ENCODE results near the gene GATB.

GATB gene

DNA sequence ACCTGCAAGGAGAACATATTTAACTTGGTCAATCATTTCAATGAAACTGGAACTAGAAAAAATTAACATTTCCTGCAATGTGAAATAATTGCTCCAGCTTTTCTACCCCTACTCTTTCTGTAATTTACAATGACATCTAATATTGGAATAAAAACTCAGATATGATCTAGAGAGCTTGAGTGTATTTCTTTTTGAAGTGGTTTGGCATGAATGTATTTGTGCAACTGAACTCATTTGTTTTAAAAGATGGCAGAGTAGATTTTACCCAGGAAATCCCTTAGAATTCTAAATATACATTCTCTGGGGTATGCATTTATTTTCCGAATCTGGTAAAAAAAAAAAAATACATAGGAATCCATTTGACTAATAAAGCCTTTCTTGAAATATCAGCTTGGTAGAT, 21.5 kb upstream of the GATB start (continued):
- TF ChIP-seq TCF4 (CRISPR knock-in tag; IDR thresholded peaks at IDR 0.05; ENCODE audit: borderline replicate concordance): no peak
- TF ChIP-seq OSR1 (CRISPR knock-in tag; IDR thresholded peaks at IDR 0.05): no peak
- no peak for TF ChIP-seq TOX (CRISPR knock-in tag; IDR thresholded peaks at IDR 0.05; ENCODE audit: borderline replicate concordance)
- no peak for TF ChIP-seq ZNF8 (CRISPR knock-in tag; IDR thresholded peaks at IDR 0.05)

DNA sequence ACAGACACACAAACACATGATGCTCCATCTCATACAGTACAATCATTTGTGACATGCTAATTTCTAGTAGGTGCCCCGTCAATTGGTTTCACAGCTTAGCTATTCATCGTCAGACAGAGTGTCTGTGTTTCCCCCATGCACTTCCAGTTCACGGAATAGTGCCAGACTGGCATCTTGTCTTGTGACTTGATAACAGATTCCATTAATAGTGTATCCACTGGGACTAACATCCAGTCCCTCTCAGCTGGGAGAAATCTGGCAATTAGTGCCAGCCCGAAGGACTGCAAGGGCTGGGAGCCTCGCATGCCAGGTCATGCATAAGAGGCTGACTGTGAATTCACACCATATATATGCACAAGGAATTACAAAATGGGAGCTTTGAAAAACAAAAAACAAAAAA, 20.2 kb upstream of the GATB start:
- no peak for ATAC-seq
- TF ChIP-seq TCF4 (CRISPR knock-in tag; IDR thresholded peaks at IDR 0.05; ENCODE audit: borderline replicate concordance) (no peak), RARB (CRISPR knock-in tag; IDR thresholded peaks at IDR 0.05) (no peak), ESRRG (CRISPR knock-in tag; IDR thresholded peaks at IDR 0.05) (no peak), CSDC2 (CRISPR knock-in tag; IDR thresholded peaks at IDR 0.05) (no peak), ZFP3 (CRISPR knock-in tag; IDR thresholded peaks at IDR 0.05) (no peak), ARNTL (CRISPR knock-in tag; IDR thresholded peaks at IDR 0.05; ENCODE audit: borderline replicate concordance, low read depth) (no peak), OSR1 (CRISPR knock-in tag; IDR thresholded peaks at IDR 0.05) (no peak), SNAI2 (CRISPR knock-in tag; IDR thresholded peaks at IDR 0.05) (no peak), PPARA (CRISPR knock-in tag; IDR thresholded peaks at IDR 0.05; ENCODE audit: borderline replicate concordance) (no peak), ZNF70 (CRISPR knock-in tag; IDR thresholded peaks at IDR 0.05) (no peak), ZNF565 (CRISPR knock-in tag; conservative IDR thresholded peaks at IDR 0.05; ENCODE audit: low read depth) (no peak), ZNF8 (CRISPR knock-in tag; IDR thresholded peaks at IDR 0.05) (no peak), TOX (CRISPR knock-in tag; IDR thresholded peaks at IDR 0.05; ENCODE audit: borderline replicate concordance) (no peak)
- TF ChIP-seq, protein P1, sequence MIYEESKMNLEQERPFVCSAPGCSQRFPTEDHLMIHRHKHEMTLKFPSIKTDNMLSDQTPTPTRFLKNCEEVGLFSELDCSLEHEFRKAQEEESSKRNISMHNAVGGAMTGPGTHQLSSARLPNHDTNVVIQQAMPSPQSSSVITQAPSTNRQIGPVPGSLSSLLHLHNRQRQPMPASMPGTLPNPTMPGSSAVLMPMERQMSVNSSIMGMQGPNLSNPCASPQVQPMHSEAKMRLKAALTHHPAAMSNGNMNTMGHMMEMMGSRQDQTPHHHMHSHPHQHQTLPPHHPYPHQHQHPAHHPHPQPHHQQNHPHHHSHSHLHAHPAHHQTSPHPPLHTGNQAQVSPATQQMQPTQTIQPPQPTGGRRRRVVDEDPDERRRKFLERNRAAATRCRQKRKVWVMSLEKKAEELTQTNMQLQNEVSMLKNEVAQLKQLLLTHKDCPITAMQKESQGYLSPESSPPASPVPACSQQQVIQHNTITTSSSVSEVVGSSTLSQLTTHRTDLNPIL (CRISPR knock-in tag; IDR thresholded peaks at IDR 0.05; ENCODE audit: low read depth): no peak
- TF ChIP-seq, protein P2, sequence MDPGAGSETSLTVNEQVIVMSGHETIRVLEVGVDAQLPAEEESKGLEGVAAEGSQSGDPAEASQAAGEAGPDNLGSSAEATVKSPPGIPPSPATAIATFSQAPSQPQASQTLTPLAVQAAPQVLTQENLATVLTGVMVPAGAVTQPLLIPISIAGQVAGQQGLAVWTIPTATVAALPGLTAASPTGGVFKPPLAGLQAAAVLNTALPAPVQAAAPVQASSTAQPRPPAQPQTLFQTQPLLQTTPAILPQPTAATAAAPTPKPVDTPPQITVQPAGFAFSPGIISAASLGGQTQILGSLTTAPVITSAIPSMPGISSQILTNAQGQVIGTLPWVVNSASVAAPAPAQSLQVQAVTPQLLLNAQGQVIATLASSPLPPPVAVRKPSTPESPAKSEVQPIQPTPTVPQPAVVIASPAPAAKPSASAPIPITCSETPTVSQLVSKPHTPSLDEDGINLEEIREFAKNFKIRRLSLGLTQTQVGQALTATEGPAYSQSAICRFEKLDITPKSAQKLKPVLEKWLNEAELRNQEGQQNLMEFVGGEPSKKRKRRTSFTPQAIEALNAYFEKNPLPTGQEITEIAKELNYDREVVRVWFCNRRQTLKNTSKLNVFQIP (CRISPR knock-in tag; IDR thresholded peaks at IDR 0.05; ENCODE audit: borderline replicate concordance, low read depth): no peak
- TF ChIP-seq, protein P3, sequence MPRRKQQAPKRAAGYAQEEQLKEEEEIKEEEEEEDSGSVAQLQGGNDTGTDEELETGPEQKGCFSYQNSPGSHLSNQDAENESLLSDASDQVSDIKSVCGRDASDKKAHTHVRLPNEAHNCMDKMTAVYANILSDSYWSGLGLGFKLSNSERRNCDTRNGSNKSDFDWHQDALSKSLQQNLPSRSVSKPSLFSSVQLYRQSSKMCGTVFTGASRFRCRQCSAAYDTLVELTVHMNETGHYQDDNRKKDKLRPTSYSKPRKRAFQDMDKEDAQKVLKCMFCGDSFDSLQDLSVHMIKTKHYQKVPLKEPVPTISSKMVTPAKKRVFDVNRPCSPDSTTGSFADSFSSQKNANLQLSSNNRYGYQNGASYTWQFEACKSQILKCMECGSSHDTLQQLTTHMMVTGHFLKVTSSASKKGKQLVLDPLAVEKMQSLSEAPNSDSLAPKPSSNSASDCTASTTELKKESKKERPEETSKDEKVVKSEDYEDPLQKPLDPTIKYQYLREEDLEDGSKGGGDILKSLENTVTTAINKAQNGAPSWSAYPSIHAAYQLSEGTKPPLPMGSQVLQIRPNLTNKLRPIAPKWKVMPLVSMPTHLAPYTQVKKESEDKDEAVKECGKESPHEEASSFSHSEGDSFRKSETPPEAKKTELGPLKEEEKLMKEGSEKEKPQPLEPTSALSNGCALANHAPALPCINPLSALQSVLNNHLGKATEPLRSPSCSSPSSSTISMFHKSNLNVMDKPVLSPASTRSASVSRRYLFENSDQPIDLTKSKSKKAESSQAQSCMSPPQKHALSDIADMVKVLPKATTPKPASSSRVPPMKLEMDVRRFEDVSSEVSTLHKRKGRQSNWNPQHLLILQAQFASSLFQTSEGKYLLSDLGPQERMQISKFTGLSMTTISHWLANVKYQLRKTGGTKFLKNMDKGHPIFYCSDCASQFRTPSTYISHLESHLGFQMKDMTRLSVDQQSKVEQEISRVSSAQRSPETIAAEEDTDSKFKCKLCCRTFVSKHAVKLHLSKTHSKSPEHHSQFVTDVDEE (CRISPR knock-in tag; IDR thresholded peaks at IDR 0.05): no peak
- TF ChIP-seq, protein P4, sequence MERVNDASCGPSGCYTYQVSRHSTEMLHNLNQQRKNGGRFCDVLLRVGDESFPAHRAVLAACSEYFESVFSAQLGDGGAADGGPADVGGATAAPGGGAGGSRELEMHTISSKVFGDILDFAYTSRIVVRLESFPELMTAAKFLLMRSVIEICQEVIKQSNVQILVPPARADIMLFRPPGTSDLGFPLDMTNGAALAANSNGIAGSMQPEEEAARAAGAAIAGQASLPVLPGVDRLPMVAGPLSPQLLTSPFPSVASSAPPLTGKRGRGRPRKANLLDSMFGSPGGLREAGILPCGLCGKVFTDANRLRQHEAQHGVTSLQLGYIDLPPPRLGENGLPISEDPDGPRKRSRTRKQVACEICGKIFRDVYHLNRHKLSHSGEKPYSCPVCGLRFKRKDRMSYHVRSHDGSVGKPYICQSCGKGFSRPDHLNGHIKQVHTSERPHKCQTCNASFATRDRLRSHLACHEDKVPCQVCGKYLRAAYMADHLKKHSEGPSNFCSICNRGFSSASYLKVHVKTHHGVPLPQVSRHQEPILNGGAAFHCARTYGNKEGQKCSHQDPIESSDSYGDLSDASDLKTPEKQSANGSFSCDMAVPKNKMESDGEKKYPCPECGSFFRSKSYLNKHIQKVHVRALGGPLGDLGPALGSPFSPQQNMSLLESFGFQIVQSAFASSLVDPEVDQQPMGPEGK (CRISPR knock-in tag; IDR thresholded peaks at IDR 0.05; ENCODE audit: borderline replicate concordance): no peak
- TF ChIP-seq, protein P5, sequence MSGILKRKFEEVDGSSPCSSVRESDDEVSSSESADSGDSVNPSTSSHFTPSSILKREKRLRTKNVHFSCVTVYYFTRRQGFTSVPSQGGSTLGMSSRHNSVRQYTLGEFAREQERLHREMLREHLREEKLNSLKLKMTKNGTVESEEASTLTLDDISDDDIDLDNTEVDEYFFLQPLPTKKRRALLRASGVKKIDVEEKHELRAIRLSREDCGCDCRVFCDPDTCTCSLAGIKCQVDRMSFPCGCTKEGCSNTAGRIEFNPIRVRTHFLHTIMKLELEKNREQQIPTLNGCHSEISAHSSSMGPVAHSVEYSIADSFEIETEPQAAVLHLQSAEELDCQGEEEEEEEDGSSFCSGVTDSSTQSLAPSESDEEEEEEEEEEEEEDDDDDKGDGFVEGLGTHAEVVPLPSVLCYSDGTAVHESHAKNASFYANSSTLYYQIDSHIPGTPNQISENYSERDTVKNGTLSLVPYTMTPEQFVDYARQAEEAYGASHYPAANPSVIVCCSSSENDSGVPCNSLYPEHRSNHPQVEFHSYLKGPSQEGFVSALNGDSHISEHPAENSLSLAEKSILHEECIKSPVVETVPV (CRISPR knock-in tag; IDR thresholded peaks at IDR 0.05): no peak

DNA sequence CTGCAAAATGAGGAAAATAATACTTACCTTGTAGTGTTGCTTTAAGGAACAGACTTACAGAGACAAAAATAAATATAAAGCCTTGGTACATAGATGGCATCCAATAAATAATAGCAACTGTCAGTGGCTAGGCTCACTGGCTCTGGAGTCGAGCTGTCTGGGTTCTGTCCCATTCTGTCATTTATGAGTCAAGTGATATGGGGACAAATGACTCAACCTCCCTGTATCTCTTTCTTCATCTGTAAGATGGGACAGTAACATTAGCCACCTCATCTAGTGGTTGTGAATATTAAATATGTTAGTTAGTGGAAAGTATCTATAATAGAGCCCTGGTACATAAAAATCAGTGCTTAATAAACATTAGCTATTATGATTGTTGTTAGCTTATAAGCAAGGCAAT, 16.7 kb upstream of the GATB start:
- ATAC-seq: no peak
- TF ChIP-seq PPARA (CRISPR knock-in tag; IDR thresholded peaks at IDR 0.05; ENCODE audit: borderline replicate concordance): no peak

DNA sequence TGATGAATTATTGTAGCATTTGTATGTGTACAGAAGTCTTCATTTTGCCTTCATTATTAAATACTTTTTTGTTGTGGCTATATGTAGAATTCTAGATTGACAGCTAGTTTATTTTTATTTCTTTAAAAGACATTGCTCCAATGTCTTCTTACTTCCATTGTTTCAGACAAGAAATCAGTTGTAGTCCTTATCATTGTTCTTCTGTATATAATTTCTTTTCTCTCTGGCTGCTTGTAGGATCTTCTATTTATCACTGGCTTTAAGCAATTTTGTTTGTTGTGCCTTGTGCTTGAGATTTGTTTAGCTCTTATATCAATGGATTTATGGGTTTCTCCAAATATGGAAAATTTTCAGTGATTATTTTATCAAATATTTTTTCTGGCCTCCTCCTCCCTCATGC, 13.5 kb upstream of the GATB start:
- ATAC-seq: no peak
- TF ChIP-seq PPARA (CRISPR knock-in tag; IDR thresholded peaks at IDR 0.05; ENCODE audit: borderline replicate concordance) (no peak), ZNF565 (CRISPR knock-in tag; conservative IDR thresholded peaks at IDR 0.05; ENCODE audit: low read depth) (no peak), CSDC2 (CRISPR knock-in tag; IDR thresholded peaks at IDR 0.05) (no peak), ZFP3 (CRISPR knock-in tag; IDR thresholded peaks at IDR 0.05) (no peak), ZFP30 (CRISPR knock-in tag; IDR thresholded peaks at IDR 0.05) (no peak), ARNTL (CRISPR knock-in tag; IDR thresholded peaks at IDR 0.05; ENCODE audit: borderline replicate concordance, low read depth) (no peak), TCF4 (CRISPR knock-in tag; IDR thresholded peaks at IDR 0.05; ENCODE audit: borderline replicate concordance) (no peak), SNAI2 (CRISPR knock-in tag; IDR thresholded peaks at IDR 0.05) (no peak), OSR1 (CRISPR knock-in tag; IDR thresholded peaks at IDR 0.05) (no peak), BACH2 (CRISPR knock-in tag; IDR thresholded peaks at IDR 0.05; ENCODE audit: borderline replicate concordance) (no peak), ZC3H10 (CRISPR knock-in tag; IDR thresholded peaks at IDR 0.05) (no peak)
- TF ChIP-seq, protein P1 (CRISPR knock-in tag; IDR thresholded peaks at IDR 0.05; ENCODE audit: low read depth): no peak
- TF ChIP-seq, protein P2 (CRISPR knock-in tag; IDR thresholded peaks at IDR 0.05; ENCODE audit: borderline replicate concordance, low read depth): no peak
